HepG2 (cell line): ENCODE data around the gene MBLAC1. TPM values are rescaled to one million over a fixed set of nuclear protein-coding genes. Genes with fewer than 3 reads are reported as not detected.

Experiments used
- ASH2L ChIP-seq: fragments of 300-600, 200-600 bp; sonication (generic); IDR thresholded peaks from 2 replicates; pipeline ENCODE4 v1.7.0; 2017; ENCODE audit warnings: low read depth, mild to moderate bottlenecking, moderate library complexity, mixed read lengths, low read length; ENCODE audit not compliant: insufficient read length
- ELF1 ChIP-seq: sonication (generic); formaldehyde crosslinking; IDR thresholded peaks from 2 replicates; pipeline ENCODE4 v1.4.0; 2020; ENCODE audit warnings: missing genetic modification reagents
- MXD4 ChIP-seq: IDR thresholded peaks from 2 replicates; pipeline ENCODE4 v1.6.1; 2016; ENCODE audit warnings: mild to moderate bottlenecking, missing biosample characterization, missing genetic modification reagents
- NFE2 ChIP-seq: sonication (generic); formaldehyde crosslinking; IDR thresholded peaks from 2 replicates; pipeline ENCODE4 v1.4.0; 2020; ENCODE audit warnings: missing genetic modification reagents
- NFKB2 ChIP-seq: sonication (generic); formaldehyde crosslinking; IDR thresholded peaks from 2 replicates; pipeline ENCODE4 v1.4.0; 2020; ENCODE audit warnings: missing genetic modification reagents, borderline replicate concordance
- PAXIP1 ChIP-seq: sonication (generic); formaldehyde crosslinking; conservative IDR thresholded peaks from 2 replicates; pipeline ENCODE4 v1.4.0; 2020; ENCODE audit warnings: mild to moderate bottlenecking, missing genetic modification reagents, moderate library complexity
- SIN3A ChIP-seq: IDR thresholded peaks from 2 replicates; pipeline ENCODE4 v1.6.1; 2011; ENCODE audit warnings: low read depth, mild to moderate bottlenecking, control low read depth, low read length, borderline replicate concordance
- STAT6 ChIP-seq: sonication (generic); formaldehyde crosslinking; IDR thresholded peaks from 2 replicates; pipeline ENCODE4 v1.4.0; 2020; ENCODE audit warnings: missing genetic modification reagents, mild to moderate bottlenecking, borderline replicate concordance
- U2AF1 ChIP-seq: fragments of 200-400 bp; formaldehyde crosslinking; optimal IDR thresholded peaks from 2 replicates; pipeline ENCODE3; 2017; ENCODE audit warnings: mild to moderate bottlenecking, low read depth, low read length
- ZBTB37 ChIP-seq: sonication (generic); formaldehyde crosslinking; IDR thresholded peaks from 2 replicates; pipeline ENCODE4 v1.4.0; 2020; ENCODE audit warnings: mild to moderate bottlenecking, missing genetic modification reagents
- ZFP36 ChIP-seq: fragments of 150-350 bp; IDR thresholded peaks from 2 replicates; pipeline ENCODE4 v1.6.1; 2018; ENCODE audit warnings: borderline replicate concordance, low read length, low read depth; ENCODE audit not compliant: partially characterized antibody
- ZMAT3 ChIP-seq: sonication (generic); formaldehyde crosslinking; conservative IDR thresholded peaks from 2 replicates; pipeline ENCODE4 v1.7.0; 2021; ENCODE audit warnings: missing genetic modification reagents
- ZNF354B ChIP-seq: sonication (generic); formaldehyde crosslinking; IDR thresholded peaks from 2 replicates; pipeline ENCODE4 v1.8.0; 2022; ENCODE audit warnings: mild to moderate bottlenecking, missing genetic modification reagents
- ZNF501 ChIP-seq: sonication (generic); formaldehyde crosslinking; IDR thresholded peaks from 2 replicates; pipeline ENCODE4 v1.5.1; 2020; ENCODE audit warnings: mild to moderate bottlenecking, moderate library complexity, missing genetic modification reagents
- ZNF552 ChIP-seq: sonication (generic); formaldehyde crosslinking; IDR thresholded peaks from 2 replicates; pipeline ENCODE4 v1.9.0; 2022; ENCODE audit warnings: missing genetic modification reagents, mild to moderate bottlenecking, borderline replicate concordance
- ZNF629 ChIP-seq: sonication (generic); formaldehyde crosslinking; conservative IDR thresholded peaks from 2 replicates; pipeline ENCODE4 v1.5.0; 2020; ENCODE audit warnings: missing genetic modification reagents
- ZNF768 ChIP-seq: sonication (generic); formaldehyde crosslinking; IDR thresholded peaks from 2 replicates; pipeline ENCODE4 v1.4.0; 2020; ENCODE audit warnings: missing genetic modification reagents
- ZNF780A ChIP-seq: sonication (generic); formaldehyde crosslinking; IDR thresholded peaks from 2 replicates; pipeline ENCODE4 v1.8.0; 2022; ENCODE audit warnings: mild to moderate bottlenecking, missing genetic modification reagents, moderate library complexity
- ZSCAN9 ChIP-seq: IDR thresholded peaks from 2 replicates; pipeline ENCODE4 v1.6.1; 2016; ENCODE audit warnings: borderline replicate concordance
- polyA plus RNA-seq, 8 experiments: library from polyadenylated mRNA; depleted of rRNA in 3 of 8; stranded (reverse) in 7 of 8; unstranded in 1 of 8; fragments of >200 nt; fragmentation: Illumina TruSeq in 4 of 8; extraction: Trizol in 4 of 8; gene quantifications; 2 replicates each; pipeline versions ENCODE4 v1.2.1 to v1.2.3, GENCODE V29; 2011 to 2016; ENCODE audit warnings: low read depth in 4 of 8, missing spikeins in 1 of 8, mixed read lengths in 1 of 8; ENCODE audit not compliant: insufficient read depth in 1 of 8
- total RNA-seq, 5 experiments: library from RNA; depleted of rRNA; stranded (reverse); fragments of >200 nt; fragmentation: Illumina TruSeq; extraction: Trizol; gene quantifications; 2 replicates each; pipeline ENCODE4 v1.2.3, GENCODE V29; 2016; ENCODE audit warnings: low read depth in 1 of 5

The MBLAC1 gene
- total and polyA plus RNA-seq, 2 of the 13 experiments (the other 11 are each of a cell fraction or from before 2014, with no cell fraction given): 0.79 to 2.1 TPM

GRCh38 chr7:100100420-100101015, 26.2 kb upstream of the MBLAC1 start (continued):
- peak; percentile 84; the same call in 1 of the 2 replicates for TF ChIP-seq MXD4 (CRISPR knock-in tag)
- peak; percentile 97 for TF ChIP-seq SIN3A
- TF ChIP-seq ZNF354B: no peak
- TF ChIP-seq ZMAT3: peak; percentile 94
- TF ChIP-seq ZBTB37 (CRISPR knock-in tag): no peak
- TF ChIP-seq ZNF768 (CRISPR knock-in tag): peak; percentile 57; the same call in 1 of the 2 replicates
- peak; percentile 64 for TF ChIP-seq PAXIP1
- TF ChIP-seq ZNF552: 0 out of 2 replicates have a peak, but pooled peaks have one; percentile 45
- TF ChIP-seq U2AF1: peak; percentile 41
- peak; percentile 64; the same call in 1 of the 2 replicates for TF ChIP-seq ZSCAN9
- TF ChIP-seq NFE2 (CRISPR knock-in tag): no peak
- TF ChIP-seq ZNF780A (CRISPR knock-in tag): no peak
- peak; percentile 83 for TF ChIP-seq ZNF501 (CRISPR knock-in tag)
- 0 out of 2 replicates have a peak, but pooled peaks have one; percentile 17 for TF ChIP-seq STAT6 (CRISPR knock-in tag)
- TF ChIP-seq NFKB2: peak; percentile 69; the same call in 1 of the 2 replicates
- TF ChIP-seq ZFP36: no peak
- no peak for TF ChIP-seq ZNF629
- peak; percentile 83 for TF ChIP-seq ELF1
- TF ChIP-seq ASH2L: peak; percentile 89
